ENCODE data around the gene DNAL1.

DNA sequence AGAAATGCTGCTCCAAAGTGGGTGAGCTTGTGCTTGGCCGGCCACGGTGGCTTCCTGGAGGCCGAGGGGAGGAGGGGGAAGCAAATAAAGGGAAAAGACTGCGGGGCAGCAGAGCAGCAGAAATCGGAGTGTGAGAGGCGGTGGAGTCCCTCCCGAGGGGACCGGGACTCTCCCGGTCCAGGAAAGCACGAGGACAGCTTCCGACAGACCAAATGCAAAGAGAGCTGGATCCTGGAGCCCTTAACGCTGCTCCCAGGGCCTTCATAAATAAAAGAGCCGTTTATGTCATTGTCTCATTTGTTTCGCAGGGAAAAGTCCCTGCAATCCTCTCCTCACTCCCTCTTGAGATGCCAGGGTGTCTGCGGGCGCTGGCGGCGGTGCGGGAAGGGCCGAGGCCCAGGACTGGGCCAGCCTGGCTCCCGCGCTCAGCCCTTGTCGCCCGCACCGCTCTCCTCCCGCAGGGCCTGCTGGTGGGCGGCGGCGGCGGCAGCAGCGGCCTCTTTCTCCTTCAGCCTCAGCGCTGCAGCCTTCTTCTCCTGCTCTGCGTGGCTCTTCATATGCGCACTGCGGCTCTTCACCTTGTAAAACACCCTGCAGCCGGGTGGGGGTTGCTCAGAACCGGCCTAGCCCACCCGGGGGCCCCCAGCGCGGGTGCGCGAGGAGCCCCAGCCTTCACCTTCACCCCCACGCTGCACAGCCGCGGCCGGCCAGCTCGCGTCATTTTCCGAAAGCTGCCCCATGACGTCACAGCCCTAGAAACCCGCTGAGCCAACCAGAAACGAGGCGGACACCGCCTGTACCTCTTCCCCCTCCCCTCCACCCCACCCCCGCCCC is 73.8 kb downstream of the DNAL1 start:
- no peak for TF ChIP-seq POLR2A (IDR thresholded peaks at IDR 0.05)
- TF ChIP-seq, protein P1, sequence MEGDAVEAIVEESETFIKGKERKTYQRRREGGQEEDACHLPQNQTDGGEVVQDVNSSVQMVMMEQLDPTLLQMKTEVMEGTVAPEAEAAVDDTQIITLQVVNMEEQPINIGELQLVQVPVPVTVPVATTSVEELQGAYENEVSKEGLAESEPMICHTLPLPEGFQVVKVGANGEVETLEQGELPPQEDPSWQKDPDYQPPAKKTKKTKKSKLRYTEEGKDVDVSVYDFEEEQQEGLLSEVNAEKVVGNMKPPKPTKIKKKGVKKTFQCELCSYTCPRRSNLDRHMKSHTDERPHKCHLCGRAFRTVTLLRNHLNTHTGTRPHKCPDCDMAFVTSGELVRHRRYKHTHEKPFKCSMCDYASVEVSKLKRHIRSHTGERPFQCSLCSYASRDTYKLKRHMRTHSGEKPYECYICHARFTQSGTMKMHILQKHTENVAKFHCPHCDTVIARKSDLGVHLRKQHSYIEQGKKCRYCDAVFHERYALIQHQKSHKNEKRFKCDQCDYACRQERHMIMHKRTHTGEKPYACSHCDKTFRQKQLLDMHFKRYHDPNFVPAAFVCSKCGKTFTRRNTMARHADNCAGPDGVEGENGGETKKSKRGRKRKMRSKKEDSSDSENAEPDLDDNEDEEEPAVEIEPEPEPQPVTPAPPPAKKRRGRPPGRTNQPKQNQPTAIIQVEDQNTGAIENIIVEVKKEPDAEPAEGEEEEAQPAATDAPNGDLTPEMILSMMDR (IDR thresholded peaks at IDR 0.05): no peak
